K562 (cell line): ENCODE data around the gene MYH11. TPM values are rescaled to one million over a fixed set of nuclear protein-coding genes. Genes with fewer than 3 reads are reported as not detected.
A peak's percentile ranks its signal among the peaks of the same experiment; 100 is the strongest.

Experiments
- ATAC-seq: fragments of 200-7000 bp; cut with Tn5 transposase; 3 replicates; pipeline ENCODE4 v1.9.1; 2020; ENCODE audit warnings: moderate library complexity
- BruUV-seq: library from RNA; stranded (reverse); fragments of 400-500 nt; replicated peaks from 2 replicates; lab custom pipeline; 2021; lab: Mats Ljungman, UMichigan
- CTCF ChIA-PET: fragments of 300-600 bp; formaldehyde crosslinking; extraction: SDS; loops from one replicate; lab custom pipeline; 2021; ENCODE audit warnings: low intra/inter-chr PET ratio; lab: Yijun Ruan, JAX
- POLR2A ChIA-PET: fragments of 300-600, 350-650 bp; sonication (Branson Sonifier 250); formaldehyde crosslinking; extraction: SDS; loops from one replicate; lab custom pipeline; 2021; ENCODE audit warnings: antibody characterized with exemption, inconsistent platforms; lab: Yijun Ruan, JAX
- DNase-seq, 4 experiments: peaks; one replicate each; pipeline versions ENCODE4 v3.0.0 to v3.0.0-alpha.2; 2011 to 2018; ENCODE audit warnings: low spot score in 3 of 4, mixed read lengths in 3 of 4; ENCODE audit errors: extremely low read depth in 1 of 4
- FAIRE-seq: peaks from 2 replicates; lab custom pipeline; 2011; peaks lifted over from hg19 to GRCh38; lab: Jason Lieb, UNC
- H2AFZ ChIP-seq: 2 replicates; pipeline ENCODE4 v1.6.0; 2011; ENCODE audit warnings: low read depth, low read length, control low read depth, inconsistent platforms
- H3K27ac ChIP-seq: fragments of 200-600 bp; 3 replicates; pipeline ENCODE4 v1.8.0; 2011; ENCODE audit warnings: low read depth, mild to moderate bottlenecking, control low read depth, inconsistent platforms, low read length, moderate library complexity, mixed read lengths; ENCODE audit errors: extremely low read depth
- H3K27me3 ChIP-seq, 2 experiments: fragments of 300-600 bp in 1 of 2; 2 replicates in 1 of 2; 3 replicates in 1 of 2; pipeline versions ENCODE4 v1.6.0 to v1.8.0; 2011; ENCODE audit warnings: inconsistent platforms in 2 of 2, low read length in 2 of 2, mild to moderate bottlenecking in 1 of 2, mixed read lengths in 1 of 2, moderate library complexity in 1 of 2; ENCODE audit not compliant: control insufficient read depth in 2 of 2, insufficient read depth in 2 of 2
- H3K36me3 ChIP-seq: fragments of 300-600 bp; 3 replicates; pipeline ENCODE4 v1.8.0; 2011; ENCODE audit warnings: mild to moderate bottlenecking, low read length, inconsistent platforms; ENCODE audit not compliant: control insufficient read depth, insufficient read depth
- H3K4me1 ChIP-seq, 2 experiments: fragments of 200-600 bp in 1 of 2; replicated peaks in 1 of 2; 2 replicates in 1 of 2; 3 replicates in 1 of 2; pipeline versions ENCODE4 v1.5.1 to v1.8.0; 2011; ENCODE audit warnings: inconsistent platforms in 2 of 2, low read length in 2 of 2, mild to moderate bottlenecking in 1 of 2, mixed read lengths in 1 of 2, moderate library complexity in 1 of 2; ENCODE audit not compliant: control insufficient read depth in 2 of 2, insufficient read depth in 2 of 2
- H3K4me2 ChIP-seq: 2 replicates; pipeline ENCODE4 v1.6.1; 2011; ENCODE audit warnings: low read length, control low read depth, inconsistent platforms, mixed read lengths; ENCODE audit not compliant: insufficient read depth
- H3K4me3 ChIP-seq: fragments of 200-600 bp; sonication (generic), shearing (Covaris generic); 2 replicates; pipeline ENCODE4 v1.5.1; 2016; ENCODE audit warnings: control low read depth, inconsistent platforms
- H3K79me2 ChIP-seq: fragments of 200-600 bp; 3 replicates; pipeline ENCODE4 v1.8.0; 2011; ENCODE audit warnings: low read length, inconsistent platforms; ENCODE audit not compliant: control insufficient read depth, insufficient read depth
- H3K9ac ChIP-seq, 2 experiments: 2 replicates each; pipeline versions ENCODE4 v1.6.0 to v1.6.1; 2011; ENCODE audit warnings: low read depth in 2 of 2, low read length in 2 of 2, control low read depth in 1 of 2, inconsistent platforms in 1 of 2, mild to moderate bottlenecking in 1 of 2, mixed read lengths in 1 of 2; ENCODE audit not compliant: insufficient read depth in 1 of 2
- H3K9me1 ChIP-seq: one replicate; pipeline ENCODE4 v1.6.0; 2011; ENCODE audit warnings: inconsistent platforms, mild to moderate bottlenecking, low read length, moderate library complexity; ENCODE audit not compliant: control insufficient read depth, insufficient read depth
- H3K9me3 ChIP-seq: replicated peaks from 2 replicates; pipeline ENCODE4 v1.5.1; 2011; ENCODE audit warnings: low read depth, low read length, inconsistent platforms; ENCODE audit not compliant: control insufficient read depth, insufficient read depth
- H4K20me1 ChIP-seq: replicated peaks from 2 replicates; pipeline ENCODE4 v1.6.1; 2011; ENCODE audit warnings: low read length, inconsistent platforms, mixed read lengths; ENCODE audit not compliant: control insufficient read depth, insufficient read depth
- CEBPB ChIP-seq: fragments of 450-650 bp; IDR thresholded peaks from 2 replicates; pipeline ENCODE4 v1.6.1; 2016; ENCODE audit warnings: missing genetic modification characterization, missing compliant biosample characterization
- CREB3 ChIP-seq: fragments of 450-650 bp; conservative IDR thresholded peaks from 2 replicates; pipeline ENCODE4 v1.6.1; 2016; ENCODE audit warnings: missing genetic modification characterization, low read depth, mild to moderate bottlenecking, missing compliant biosample characterization, moderate library complexity
- CXXC5 ChIP-seq: fragments of 250-450 bp; sonication (Bioruptor Pico); IDR thresholded peaks from 2 replicates; pipeline ENCODE4 v1.8.0; 2022; ENCODE audit warnings: inconsistent platforms, mild to moderate bottlenecking, moderate library complexity
- E2F3 ChIP-seq: fragments of 250-450 bp; sonication (Bioruptor Pico); IDR thresholded peaks from 2 replicates; pipeline ENCODE4 v1.4.0; 2020; ENCODE audit warnings: mild to moderate bottlenecking
- FOXK2 ChIP-seq, 2 experiments: fragments of 450-650 bp; IDR thresholded peaks in 1 of 2; conservative IDR thresholded peaks in 1 of 2; 2 replicates each; pipeline ENCODE4 v1.6.1; 2016; ENCODE audit warnings: low read depth in 2 of 2, mild to moderate bottlenecking in 1 of 2
- MYC ChIP-seq, 2 experiments: fragments of 250-450 bp in 1 of 2; sonication (Bioruptor Pico) in 1 of 2; IDR thresholded peaks; 2 replicates each; pipeline versions ENCODE4 v1.5.1 to v1.6.1; 2012 to 2021; ENCODE audit warnings: low read depth in 2 of 2, borderline replicate concordance in 1 of 2, improper control_type of control experiment in 1 of 2, low read length in 1 of 2, mild to moderate bottlenecking in 1 of 2, moderate library complexity in 1 of 2
- NR4A1 ChIP-seq, 2 experiments: fragments of 250-450 bp in 1 of 2; fragments of 450-650 bp in 1 of 2; sonication (Bioruptor Pico) in 1 of 2; IDR thresholded peaks; 2 replicates each; pipeline versions ENCODE4 v1.4.0 to v1.6.1; 2016 to 2020; ENCODE audit warnings: mild to moderate bottlenecking in 2 of 2, missing compliant biosample characterization in 1 of 2, missing genetic modification characterization in 1 of 2, moderate library complexity in 1 of 2
- NUFIP1 ChIP-seq: fragments of 450-650 bp; IDR thresholded peaks from 2 replicates; pipeline ENCODE4 v1.6.1; 2018; ENCODE audit not compliant: partially characterized antibody
- ZBTB33 ChIP-seq: sonication (generic); formaldehyde crosslinking; IDR thresholded peaks from 2 replicates; pipeline ENCODE4 v1.8.1; 2023; ENCODE audit warnings: mild to moderate bottlenecking, missing genetic modification reagents
- ZNF592 ChIP-seq: fragments of 450-650 bp; IDR thresholded peaks from 2 replicates; pipeline ENCODE4 v1.6.1; 2017; ENCODE audit warnings: antibody characterized with exemption, mild to moderate bottlenecking
- ZNF766 ChIP-seq: fragments of 200-800 bp; sonication (Bioruptor generic); conservative IDR thresholded peaks from 2 replicates; pipeline ENCODE4 v1.6.1; 2016; ENCODE audit warnings: missing genetic modification characterization, missing compliant biosample characterization
- WGBS: fragments of 100-300 bp; shearing (Covaris generic); methylation state at CpG from one replicate; pipeline ENCODE4 v1.1.6; 2016; ENCODE audit warnings: low coverage, mixed read lengths; ENCODE audit not compliant: insufficient coverage; ENCODE audit errors: missing lambda C conversion rate; 5-methylcytosine and 5-hydroxymethylcytosine counted together
- in situ Hi-C: fragments of 300-500 bp; cut with MboI; formaldehyde crosslinking; loops from 4 replicates; pipeline ENCODE4 v1.15.0; 2018; ENCODE audit warnings: inconsistent platforms, mixed read lengths
- intact Hi-C: fragments of 100-400 bp; cut with micrococcal nuclease; formaldehyde crosslinking; loops from 2 replicates; pipeline ENCODE4 v1.14.2; 2022
- polyA plus RNA-seq, 8 experiments: library from polyadenylated mRNA; depleted of rRNA in 4 of 8; stranded (reverse) in 5 of 8; unstranded in 3 of 8; fragments of >200 nt; fragmentation: Nextera tagmentation in 2 of 8; fragmentation: Illumina TruSeq in 1 of 8; extraction: Ambion mirVana in 2 of 8; extraction: Trizol in 1 of 8; gene quantifications; 2 replicates each; pipeline versions ENCODE4 v1.2.1 to v1.2.3, GENCODE V29; 2011 to 2014; ENCODE audit warnings: inconsistent platforms in 1 of 8, missing spikeins in 1 of 8
- total RNA-seq, 7 experiments: library from RNA; depleted of rRNA in 6 of 7; stranded (reverse); fragments of >200 nt in 6 of 7; fragmentation: Illumina TruSeq in 2 of 7; extraction: Trizol in 2 of 7; gene quantifications; 2 replicates each; pipeline versions ENCODE4 v1.2.1 to v1.2.3, GENCODE V29; 2011 to 2021; ENCODE audit warnings: low replicate concordance in 1 of 7
- TF ChIP-seq, protein P1 (sequence below): fragments of 450-650 bp; IDR thresholded peaks from 2 replicates; pipeline ENCODE4 v1.6.1; 2016; ENCODE audit warnings: low read depth, mild to moderate bottlenecking, moderate library complexity

The MYH11 gene
- total and polyA plus RNA-seq, 9 of the 15 experiments (the other 6 are each of a cell fraction or from before 2014, with no cell fraction given), result 0.05 to 0.47 (median 0.08) TPM; not detected in 5

DNA sequence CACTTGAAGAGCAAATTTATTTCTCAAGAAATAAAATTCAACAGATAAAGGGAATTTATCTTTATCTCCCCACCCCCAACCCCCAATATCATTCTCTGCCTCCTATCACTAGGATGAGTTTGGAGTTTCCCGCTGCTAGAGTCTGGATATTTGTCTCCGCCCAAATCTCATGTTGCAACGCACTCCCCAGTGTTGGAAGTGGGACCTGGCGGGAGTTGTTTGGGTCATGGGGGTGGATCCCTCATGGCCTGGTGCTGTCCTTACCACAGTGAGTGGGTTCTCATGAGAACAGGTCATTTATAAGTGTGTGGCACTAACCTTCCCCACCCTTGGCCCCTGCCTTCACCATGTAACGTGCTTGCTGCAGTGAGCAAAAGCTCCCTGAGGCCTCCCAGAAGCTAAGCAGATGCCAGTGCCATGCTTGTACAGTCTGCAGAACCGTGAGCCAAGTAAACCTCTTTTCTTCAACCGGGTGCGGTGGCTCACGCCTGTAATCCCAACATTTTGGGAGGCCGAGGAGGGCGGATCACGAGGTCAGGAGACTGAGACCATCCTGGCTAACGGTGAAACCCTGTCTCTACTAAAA, 25.1 kb upstream of the MYH11 start:
- Histone ChIP-seq H3K9ac (peak overlapping the region in 1 of 2 experiments; percentile 39; a peak in 1 of 4 replicates), H2AFZ (no peak overlapping the region), H3K79me2 (peaks cover 87% of the 10 kb centered on the region), H3K4me3 (no peak overlapping the region), H3K36me3 (peaks cover 78% of the 10 kb centered on the region), H3K4me2 (no peak overlapping the region; the same call in 1 of the 2 replicates), H4K20me1 (no peaks in the 10 kb centered on the region), H3K27me3 (no peaks in the 10 kb centered on the region), H3K4me1 (peaks cover 19 to 46% of the 10 kb centered on the region in 2 experiments), H3K27ac (peak overlapping the region; percentile 46; the same call in 2 of the 3 replicates), H3K9me3 (no peaks in the 10 kb centered on the region), H3K9me1 (no peaks in the 10 kb centered on the region)
- 70% methylated on average over 13 of the region's 13 CpGs for WGBS
- in situ Hi-C loops (no loop called here), intact Hi-C loops (no loop called here)
- FAIRE-seq, result peak; percentile 15
- ATAC-seq, result peak; percentile 37
- POLR2A ChIA-PET, result no interaction called here
- TF ChIP-seq MYC (IDR thresholded peaks at IDR 0.05; ENCODE audit: low read depth, low read length), result no peak
- no peak for TF ChIP-seq MYC (CRISPR knock-in tag; IDR thresholded peaks at IDR 0.05; ENCODE audit: borderline replicate concordance, low read depth)
- TF ChIP-seq E2F3 (CRISPR knock-in tag), result 0 out of 2 replicates have a peak, but pooled peaks have one; percentile 29
- TF ChIP-seq NUFIP1, result no peak
- TF ChIP-seq CREB3 (tag), result peak; percentile 37; the same call in 1 of the 2 replicates
- TF ChIP-seq NR4A1 (CRISPR knock-in tag; IDR thresholded peaks at IDR 0.05), result no peak
- 0 out of 2 replicates have a peak, but pooled peaks have one; percentile 52 for TF ChIP-seq NR4A1 (tag; IDR thresholded peaks at IDR 0.05)
- TF ChIP-seq ZNF592, result peak; percentile 26
- 0 out of 2 replicates have a peak, but pooled peaks have one; percentile 17 for TF ChIP-seq ZBTB33 (CRISPR knock-in tag)
- peak; percentile 83 for TF ChIP-seq CEBPB (tag)
- no peak for TF ChIP-seq FOXK2 (conservative IDR thresholded peaks at IDR 0.05 in 1 of 2, IDR thresholded peaks at IDR 0.05 in 1 of 2; ENCODE audit: low read depth in 2 of 2)
- TF ChIP-seq ZNF766 (CRISPR knock-in tag), result peak; percentile 67; the same call in 1 of the 2 replicates
- 0 out of 2 replicates have a peak, but pooled peaks have one; percentile 17 for TF ChIP-seq CXXC5 (CRISPR knock-in tag)
- TF ChIP-seq, protein P1, sequence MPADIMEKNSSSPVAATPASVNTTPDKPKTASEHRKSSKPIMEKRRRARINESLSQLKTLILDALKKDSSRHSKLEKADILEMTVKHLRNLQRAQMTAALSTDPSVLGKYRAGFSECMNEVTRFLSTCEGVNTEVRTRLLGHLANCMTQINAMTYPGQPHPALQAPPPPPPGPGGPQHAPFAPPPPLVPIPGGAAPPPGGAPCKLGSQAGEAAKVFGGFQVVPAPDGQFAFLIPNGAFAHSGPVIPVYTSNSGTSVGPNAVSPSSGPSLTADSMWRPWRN, result no peak
- CTCF ChIA-PET, result no interaction called here
- BruUV-seq, result no TSS peak
- peak in 1 of 4 experiments; percentile 44 for DNase-seq
